Activated gamma-delta T cell treated with Interleukin-2 at 50 U/mL for 16 hours (primary cell): ENCODE measurements around the gene WWOX.

Source experiments
- DNase-seq: peaks from one replicate; pipeline ENCODE4 v3.0.0-alpha.2; 2020

WWOX gene

GRCh38 chr16:78788696-78789095 is 689.2 kb downstream of the WWOX start:
- no peak for DNase-seq

- no peak for DNase-seq
These were observed 690.1 kb downstream of the WWOX start for GRCh38 chr16:78789561-78789960.

GRCh38 chr16:78791011-78791410 is 691.6 kb downstream of the WWOX start:
- no peak for DNase-seq

- no peak for DNase-seq
These were observed 692.5 kb downstream of the WWOX start for GRCh38 chr16:78791926-78792325.

GRCh38 chr16:78792952-78793351 is 693.5 kb downstream of the WWOX start:
- DNase-seq = no peak

- no peak for DNase-seq
These were observed 695.3 kb downstream of the WWOX start for GRCh38 chr16:78794581-78795250.

GRCh38 chr16:78795433-78795832 is 696.0 kb downstream of the WWOX start:
- DNase-seq = no peak

GRCh38 chr16:78796221-78796866 is 696.9 kb downstream of the WWOX start:
- DNase-seq = no peak

GRCh38 chr16:78799429-78799828 is 700.0 kb downstream of the WWOX start:
- no peak for DNase-seq

GRCh38 chr16:78800523-78800922 is 701.1 kb downstream of the WWOX start:
- DNase-seq = no peak

- DNase-seq = no peak
These were observed 704.7 kb downstream of the WWOX start for GRCh38 chr16:78804058-78804735.

- DNase-seq = no peak
These were observed 706.1 kb downstream of the WWOX start for GRCh38 chr16:78805556-78805955.

GRCh38 chr16:78811247-78811646 is 711.8 kb downstream of the WWOX start:
- no peak for DNase-seq

GRCh38 chr16:78812582-78812981 is 713.1 kb downstream of the WWOX start:
- DNase-seq = no peak

- no peak for DNase-seq
These were observed 714.3 kb downstream of the WWOX start for GRCh38 chr16:78813661-78814311.

GRCh38 chr16:78815713-78816112 is 716.3 kb downstream of the WWOX start:
- no peak for DNase-seq

- DNase-seq = no peak
These were observed 717.2 kb downstream of the WWOX start for GRCh38 chr16:78816499-78817195.

- no peak for DNase-seq
These were observed 717.8 kb downstream of the WWOX start for GRCh38 chr16:78817200-78817739.

- no peak for DNase-seq
These were observed 721.9 kb downstream of the WWOX start for GRCh38 chr16:78821335-78821734.

- DNase-seq = no peak
These were observed 723.1 kb downstream of the WWOX start for GRCh38 chr16:78822509-78822908.

GRCh38 chr16:78823027-78823426 is 723.6 kb downstream of the WWOX start:
- DNase-seq = no peak

- DNase-seq = no peak
These were observed 729.8 kb downstream of the WWOX start for GRCh38 chr16:78829280-78829679.

GRCh38 chr16:78830599-78830998 is 731.1 kb downstream of the WWOX start:
- DNase-seq = no peak
